Measurements from ENCODE around the gene NARF. TPM values are rescaled to one million over a fixed set of nuclear protein-coding genes. Genes with fewer than 3 reads are reported as not detected.
"Not testable (repeated sequence)": the region's sequence is repeated elsewhere in the genome, so short reads cannot be mapped to it uniquely, and the experiment has no call there.

The NARF gene
- 62.8 TPM for polyA plus RNA-seq (2013, experiment 1 of 2)
- 63.4 TPM for polyA plus RNA-seq (2013, experiment 2 of 2)

- no CpG with 5 or more reads among the region's 85 CpGs for WGBS (ENCODE audit: extremely low coverage, insufficient coverage, low lambda C conversion rate)
- Histone ChIP-seq H3K79me1 (ENCODE audit: low read length) (peaks cover 3% of the 10 kb centered on the region), H4K5ac (ENCODE audit: low read length) (no peak within 1 kb of the TSS), H3K9ac (ENCODE audit: low read length) (peak within 1 kb of the TSS; percentile 95), H3K36me3 (ENCODE audit: control insufficient read depth, insufficient read depth, low read length) (no peaks in the 10 kb centered on the region), H3K23ac (ENCODE audit: low read length) (no peak within 1 kb of the TSS), H3K4me1 (ENCODE audit: control insufficient read depth, low read depth, low read length) (no peaks in the 10 kb centered on the region), H2BK120ac (ENCODE audit: low read depth, low read length) (peak within 1 kb of the TSS; percentile 52), H2BK5ac (ENCODE audit: low read length) (peak within 1 kb of the TSS; percentile 70), H3K79me2 (ENCODE audit: control insufficient read depth, insufficient read depth, low read length) (no peaks in the 10 kb centered on the region), H3K4ac (ENCODE audit: low read depth, low read length) (peak within 1 kb of the TSS; percentile 93), H2BK15ac (replicated peaks; ENCODE audit: low read depth) (no peak within 1 kb of the TSS), H3K27ac (ENCODE audit: low read depth, low read length) (peak within 1 kb of the TSS; percentile 100), H3K4me3 (ENCODE audit: low read length) (peak within 1 kb of the TSS; percentile 80), H3K27me3 (ENCODE audit: insufficient read depth, low read length, poor library complexity) (no peaks in the 10 kb centered on the region), H3K56ac (ENCODE audit: low read length) (peak within 1 kb of the TSS; percentile 94), H3K4me2 (ENCODE audit: low read length) (peak within 1 kb of the TSS; percentile 91), H2AK5ac (ENCODE audit: low read length) (no peak within 1 kb of the TSS), H4K8ac (ENCODE audit: low read depth, low read length) (no peak within 1 kb of the TSS), H3K18ac (ENCODE audit: low read length) (peak within 1 kb of the TSS; percentile 96)
- DNase-seq, result peak; percentile 99
Measured at GRCh38 chr17:82458179-82458884, at the start of gene NARF. NARF (plus strand) TSS chr17:82458741; CDS start chr17:82458804, 63 bp downstream.

GRCh38 chr17:82408938-82409318, 49.6 kb upstream of the NARF start:
- Histone ChIP-seq H3K36me3 (ENCODE audit: control insufficient read depth, insufficient read depth, low read length) (no peaks in the 10 kb centered on the region), H3K4me3 (ENCODE audit: low read length) (no peak overlapping the region), H3K23ac (ENCODE audit: low read length) (no peak overlapping the region), H3K4ac (ENCODE audit: low read depth, low read length) (no peak overlapping the region), H3K18ac (ENCODE audit: low read length) (no peak overlapping the region), H2BK120ac (ENCODE audit: low read depth, low read length) (no peak overlapping the region), H2AK5ac (ENCODE audit: low read length) (no peak overlapping the region), H3K9ac (ENCODE audit: low read length) (no peak overlapping the region), H2BK15ac (replicated peaks; ENCODE audit: low read depth) (no peak overlapping the region), H4K5ac (ENCODE audit: low read length) (no peak overlapping the region), H3K4me2 (ENCODE audit: low read length) (no peak overlapping the region), H3K4me1 (ENCODE audit: control insufficient read depth, low read depth, low read length) (no peaks in the 10 kb centered on the region), H2BK5ac (ENCODE audit: low read length) (no peak overlapping the region), H3K27ac (ENCODE audit: low read depth, low read length) (no peak overlapping the region), H4K8ac (ENCODE audit: low read depth, low read length) (no peak overlapping the region), H3K79me1 (ENCODE audit: low read length) (no peaks in the 10 kb centered on the region), H3K27me3 (ENCODE audit: insufficient read depth, low read length, poor library complexity) (no peaks in the 10 kb centered on the region), H3K56ac (ENCODE audit: low read length) (no peak overlapping the region), H3K79me2 (ENCODE audit: control insufficient read depth, insufficient read depth, low read length) (no peaks in the 10 kb centered on the region)
- DNase-seq, result no peak
- WGBS (ENCODE audit: extremely low coverage, insufficient coverage, low lambda C conversion rate), result no CpG with 5 or more reads among the region's 21 CpGs

GRCh38 chr17:82410014-82410716, 48.4 kb upstream of the NARF start:
- Histone ChIP-seq H3K79me2 (ENCODE audit: control insufficient read depth, insufficient read depth, low read length) (no peaks in the 10 kb centered on the region), H3K36me3 (ENCODE audit: control insufficient read depth, insufficient read depth, low read length) (no peaks in the 10 kb centered on the region), H3K4me3 (ENCODE audit: low read length) (no peak overlapping the region), H2BK15ac (replicated peaks; ENCODE audit: low read depth) (no peak overlapping the region), H2BK5ac (ENCODE audit: low read length) (no peak overlapping the region), H3K56ac (ENCODE audit: low read length) (no peak overlapping the region), H3K4me2 (ENCODE audit: low read length) (no peak overlapping the region), H4K5ac (ENCODE audit: low read length) (no peak overlapping the region), H3K18ac (ENCODE audit: low read length) (no peak overlapping the region), H3K79me1 (ENCODE audit: low read length) (no peaks in the 10 kb centered on the region), H3K27ac (ENCODE audit: low read depth, low read length) (no peak overlapping the region), H3K4me1 (ENCODE audit: control insufficient read depth, low read depth, low read length) (no peaks in the 10 kb centered on the region), H2AK5ac (ENCODE audit: low read length) (no peak overlapping the region), H4K8ac (ENCODE audit: low read depth, low read length) (no peak overlapping the region), H3K23ac (ENCODE audit: low read length) (no peak overlapping the region), H3K9ac (ENCODE audit: low read length) (no peak overlapping the region), H3K4ac (ENCODE audit: low read depth, low read length) (no peak overlapping the region), H2BK120ac (ENCODE audit: low read depth, low read length) (no peak overlapping the region), H3K27me3 (ENCODE audit: insufficient read depth, low read length, poor library complexity) (no peaks in the 10 kb centered on the region)
- WGBS (ENCODE audit: extremely low coverage, insufficient coverage, low lambda C conversion rate), result no CpG with 5 or more reads among the region's 14 CpGs
- no peak for DNase-seq

GRCh38 chr17:82411396-82412053, 47.0 kb upstream of the NARF start:
- no peak overlapping the region for H3K4me3 ChIP-seq (ENCODE audit: low read length)
- no peak overlapping the region for H4K5ac ChIP-seq (ENCODE audit: low read length)
- no peak overlapping the region for H2BK5ac ChIP-seq (ENCODE audit: low read length)
- no peak overlapping the region for H2BK15ac ChIP-seq (replicated peaks; ENCODE audit: low read depth)
- no peak overlapping the region for H4K8ac ChIP-seq (ENCODE audit: low read depth, low read length)
- H3K9ac ChIP-seq (ENCODE audit: low read length), result no peak overlapping the region
- H3K79me2 ChIP-seq (ENCODE audit: control insufficient read depth, insufficient read depth, low read length), result no peaks in the 10 kb centered on the region
- no peak overlapping the region for H3K18ac ChIP-seq (ENCODE audit: low read length)
- H3K23ac ChIP-seq (ENCODE audit: low read length), result no peak overlapping the region
- H3K4me1 ChIP-seq (ENCODE audit: control insufficient read depth, low read depth, low read length), result no peaks in the 10 kb centered on the region
- H2AK5ac ChIP-seq (ENCODE audit: low read length), result no peak overlapping the region
- DNase-seq, result no peak
- H3K36me3 ChIP-seq (ENCODE audit: control insufficient read depth, insufficient read depth, low read length), result no peaks in the 10 kb centered on the region
- H3K56ac ChIP-seq (ENCODE audit: low read length), result no peak overlapping the region
- no peak overlapping the region for H3K27ac ChIP-seq (ENCODE audit: low read depth, low read length)
- no peaks in the 10 kb centered on the region for H3K27me3 ChIP-seq (ENCODE audit: insufficient read depth, low read length, poor library complexity)
- no peak overlapping the region for H3K4ac ChIP-seq (ENCODE audit: low read depth, low read length)
- H3K4me2 ChIP-seq (ENCODE audit: low read length), result no peak overlapping the region
- H2BK120ac ChIP-seq (ENCODE audit: low read depth, low read length), result no peak overlapping the region
- H3K79me1 ChIP-seq (ENCODE audit: low read length), result no peaks in the 10 kb centered on the region
- WGBS (ENCODE audit: extremely low coverage, insufficient coverage, low lambda C conversion rate), result no CpG with 5 or more reads among the region's 24 CpGs

GRCh38 chr17:82412081-82412480, 46.5 kb upstream of the NARF start:
- H2BK15ac ChIP-seq (replicated peaks; ENCODE audit: low read depth); H2AK5ac ChIP-seq (ENCODE audit: low read length); H3K18ac ChIP-seq (ENCODE audit: low read length); H3K4me1 ChIP-seq (ENCODE audit: control insufficient read depth, low read depth, low read length); H4K8ac ChIP-seq (ENCODE audit: low read depth, low read length); H3K56ac ChIP-seq (ENCODE audit: low read length); H4K5ac ChIP-seq (ENCODE audit: low read length); H3K79me2 ChIP-seq (ENCODE audit: control insufficient read depth, insufficient read depth, low read length); H3K23ac ChIP-seq (ENCODE audit: low read length); H3K27ac ChIP-seq (ENCODE audit: low read depth, low read length); H3K4me2 ChIP-seq (ENCODE audit: low read length); H3K4ac ChIP-seq (ENCODE audit: low read depth, low read length); DNase-seq; H2BK5ac ChIP-seq (ENCODE audit: low read length); H3K79me1 ChIP-seq (ENCODE audit: low read length); H3K4me3 ChIP-seq (ENCODE audit: low read length); H3K9ac ChIP-seq (ENCODE audit: low read length); H2BK120ac ChIP-seq (ENCODE audit: low read depth, low read length); H3K27me3 ChIP-seq (ENCODE audit: insufficient read depth, low read length, poor library complexity); H3K36me3 ChIP-seq (ENCODE audit: control insufficient read depth, insufficient read depth, low read length): not testable (repeated sequence)
- WGBS (ENCODE audit: extremely low coverage, insufficient coverage, low lambda C conversion rate), result no CpG with 5 or more reads among the region's 16 CpGs
